ENCODE measurements around the gene VWA8.
"Not testable (repeated sequence)": the region's sequence is repeated elsewhere in the genome, so short reads cannot be mapped to it uniquely, and the experiment has no call there.

Gene VWA8

GRCh38 chr13:41541142-41541938 lies 419.6 kb downstream of the VWA8 start:
- no peak for FAIRE-seq
- no peak for DNase-seq (ENCODE audit: low spot score)

GRCh38 chr13:41540240-41540639 lies 420.7 kb downstream of the VWA8 start:
- DNase-seq (ENCODE audit: low spot score); FAIRE-seq: not testable (repeated sequence)

DNA sequence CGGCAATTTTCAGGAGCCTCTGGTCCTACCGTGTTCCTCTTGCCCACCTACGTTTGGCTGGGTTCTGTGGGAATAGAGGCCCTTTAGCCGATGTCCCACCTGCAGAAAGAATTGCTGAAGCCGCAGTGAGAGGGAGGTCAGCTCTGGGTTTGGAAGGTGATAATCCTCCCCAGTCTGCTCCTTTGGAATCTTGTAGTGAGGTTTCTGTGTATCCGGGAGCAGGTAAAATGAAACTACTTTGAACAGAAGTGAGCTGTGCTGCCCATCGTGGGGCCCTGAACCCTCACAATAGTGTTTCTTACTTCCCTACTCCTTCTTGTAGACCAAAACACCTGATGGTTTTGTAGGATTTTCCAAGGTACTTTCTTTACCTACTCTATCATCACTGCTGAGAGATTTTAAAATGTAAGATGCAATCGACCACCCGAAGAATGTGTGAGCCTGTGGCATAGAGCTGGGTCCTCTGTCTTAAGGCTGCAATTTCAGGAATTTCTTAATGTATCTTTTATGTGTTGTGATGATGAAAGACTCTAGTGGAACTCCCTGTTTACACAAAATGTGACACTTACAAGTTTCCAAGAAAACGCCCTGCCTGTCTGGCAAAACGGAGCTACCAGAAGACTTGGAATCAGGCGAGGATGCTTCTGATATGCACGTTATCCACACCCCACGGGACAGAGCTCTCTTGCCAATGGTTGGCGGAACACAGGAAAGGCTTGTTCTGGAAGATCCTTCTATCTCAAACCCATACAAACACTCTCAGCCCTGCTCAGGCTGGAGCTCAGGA lies 427.4 kb downstream of the VWA8 start:
- no peak for DNase-seq (ENCODE audit: low spot score)

DNA sequence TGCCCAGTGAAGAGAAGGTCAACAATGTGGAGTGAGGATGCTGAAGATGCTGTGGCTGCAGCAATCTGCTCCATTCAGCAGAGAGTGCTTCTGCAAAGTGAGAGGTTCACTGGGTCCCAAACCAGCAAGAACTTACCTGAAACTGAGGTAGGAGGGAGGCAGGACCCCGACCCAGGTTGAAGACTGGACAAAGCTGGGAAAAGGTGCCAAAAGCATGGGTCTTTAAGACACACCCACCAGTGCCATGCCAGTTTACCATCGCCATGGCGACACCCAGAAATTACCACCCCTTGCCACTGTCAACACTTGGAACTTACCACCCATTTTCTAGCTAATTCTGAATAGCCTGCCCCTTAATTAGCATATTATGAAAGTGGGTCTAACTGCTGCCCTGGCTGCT lies 432.9 kb downstream of the VWA8 start:
- FAIRE-seq (no peak), DNase-seq (ENCODE audit: low spot score) (no peak)

More for the DNA sequence above, 427.4 kb downstream of the VWA8 start:
- FAIRE-seq = no peak

- no peak for DNase-seq (ENCODE audit: low spot score)
- no peak for FAIRE-seq
These were observed 440.0 kb downstream of the VWA8 start for GRCh38 chr13:41520660-41521630.

DNA sequence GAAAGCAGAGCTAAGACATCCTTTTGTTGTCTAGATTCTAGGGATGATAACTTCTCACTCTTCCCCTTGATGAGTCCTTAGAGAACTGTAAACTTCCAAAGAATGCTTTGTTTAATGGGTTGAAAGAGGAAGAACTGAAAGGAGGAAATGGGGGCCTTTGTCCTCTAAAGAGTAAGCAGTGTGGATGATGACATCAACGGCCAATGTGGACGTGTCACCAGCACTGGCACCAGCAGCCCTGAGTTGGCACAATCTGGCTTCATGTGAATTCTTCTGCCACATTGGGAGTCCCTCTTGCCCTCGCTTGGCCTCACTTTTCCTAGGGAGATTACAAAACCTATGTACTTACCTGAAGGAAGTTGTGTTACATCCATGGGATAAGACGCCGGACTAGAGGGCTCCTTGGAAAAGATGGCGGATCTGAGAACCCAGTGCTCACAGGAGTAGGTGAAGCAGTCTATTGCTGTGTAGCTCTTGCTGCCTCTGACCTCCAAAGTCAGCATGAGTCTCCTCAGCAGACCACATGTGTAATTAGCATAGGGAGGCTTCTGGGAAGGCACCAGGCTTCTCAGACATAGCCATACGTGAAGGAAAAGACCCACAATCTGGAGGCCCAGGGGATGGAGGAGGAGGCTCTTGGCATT lies 440.8 kb downstream of the VWA8 start:
- FAIRE-seq (no peak), DNase-seq (ENCODE audit: low spot score) (no peak)

All from urothelium cell line (cell line).